ENCODE measurements around the gene DGKI.

DNA sequence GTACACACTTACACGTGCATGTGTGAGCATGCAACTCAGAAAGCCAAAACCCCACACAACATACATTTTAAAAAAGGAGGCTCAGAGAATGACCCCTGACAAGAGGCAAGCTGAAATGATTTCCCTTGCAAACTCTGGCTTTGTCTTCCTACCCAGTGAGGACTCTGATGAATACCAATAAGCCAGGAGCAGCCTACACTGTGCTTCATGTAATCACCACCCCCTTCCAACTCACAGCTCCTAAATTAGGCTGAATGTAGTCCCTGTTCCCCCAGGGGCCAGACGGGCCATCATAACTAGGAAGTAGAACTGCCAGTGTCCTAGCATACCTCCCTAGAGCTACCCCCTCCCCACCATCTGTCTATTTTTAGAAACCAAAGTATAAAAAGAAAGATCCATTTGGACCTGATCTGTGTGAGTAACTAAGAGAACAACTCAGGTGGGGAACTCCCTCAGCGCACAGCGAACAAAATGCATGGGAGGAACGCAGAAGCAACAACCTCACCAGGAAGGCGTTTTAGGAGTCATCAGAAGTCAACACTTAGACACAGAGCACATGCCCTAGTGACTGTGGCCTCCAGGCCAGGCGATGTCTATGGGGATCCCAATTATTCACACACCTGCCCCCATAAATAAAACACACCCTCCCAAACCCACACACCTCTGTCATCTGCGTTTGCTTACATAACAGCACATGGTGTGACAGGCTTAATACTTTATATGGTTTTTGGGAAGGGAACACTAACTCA, 1.9 kb downstream of the DGKI start:
- TF ChIP-seq, protein P1, sequence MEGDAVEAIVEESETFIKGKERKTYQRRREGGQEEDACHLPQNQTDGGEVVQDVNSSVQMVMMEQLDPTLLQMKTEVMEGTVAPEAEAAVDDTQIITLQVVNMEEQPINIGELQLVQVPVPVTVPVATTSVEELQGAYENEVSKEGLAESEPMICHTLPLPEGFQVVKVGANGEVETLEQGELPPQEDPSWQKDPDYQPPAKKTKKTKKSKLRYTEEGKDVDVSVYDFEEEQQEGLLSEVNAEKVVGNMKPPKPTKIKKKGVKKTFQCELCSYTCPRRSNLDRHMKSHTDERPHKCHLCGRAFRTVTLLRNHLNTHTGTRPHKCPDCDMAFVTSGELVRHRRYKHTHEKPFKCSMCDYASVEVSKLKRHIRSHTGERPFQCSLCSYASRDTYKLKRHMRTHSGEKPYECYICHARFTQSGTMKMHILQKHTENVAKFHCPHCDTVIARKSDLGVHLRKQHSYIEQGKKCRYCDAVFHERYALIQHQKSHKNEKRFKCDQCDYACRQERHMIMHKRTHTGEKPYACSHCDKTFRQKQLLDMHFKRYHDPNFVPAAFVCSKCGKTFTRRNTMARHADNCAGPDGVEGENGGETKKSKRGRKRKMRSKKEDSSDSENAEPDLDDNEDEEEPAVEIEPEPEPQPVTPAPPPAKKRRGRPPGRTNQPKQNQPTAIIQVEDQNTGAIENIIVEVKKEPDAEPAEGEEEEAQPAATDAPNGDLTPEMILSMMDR (CRISPR knock-in tag; IDR thresholded peaks at IDR 0.05), result no peak
- TF ChIP-seq, protein P2, sequence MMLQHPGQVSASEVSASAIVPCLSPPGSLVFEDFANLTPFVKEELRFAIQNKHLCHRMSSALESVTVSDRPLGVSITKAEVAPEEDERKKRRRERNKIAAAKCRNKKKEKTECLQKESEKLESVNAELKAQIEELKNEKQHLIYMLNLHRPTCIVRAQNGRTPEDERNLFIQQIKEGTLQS (CRISPR knock-in tag; IDR thresholded peaks at IDR 0.05), result no peak
- TF ChIP-seq, protein P3, sequence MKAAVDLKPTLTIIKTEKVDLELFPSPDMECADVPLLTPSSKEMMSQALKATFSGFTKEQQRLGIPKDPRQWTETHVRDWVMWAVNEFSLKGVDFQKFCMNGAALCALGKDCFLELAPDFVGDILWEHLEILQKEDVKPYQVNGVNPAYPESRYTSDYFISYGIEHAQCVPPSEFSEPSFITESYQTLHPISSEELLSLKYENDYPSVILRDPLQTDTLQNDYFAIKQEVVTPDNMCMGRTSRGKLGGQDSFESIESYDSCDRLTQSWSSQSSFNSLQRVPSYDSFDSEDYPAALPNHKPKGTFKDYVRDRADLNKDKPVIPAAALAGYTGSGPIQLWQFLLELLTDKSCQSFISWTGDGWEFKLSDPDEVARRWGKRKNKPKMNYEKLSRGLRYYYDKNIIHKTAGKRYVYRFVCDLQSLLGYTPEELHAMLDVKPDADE (CRISPR knock-in tag; IDR thresholded peaks at IDR 0.05), result no peak
- TF ChIP-seq IRF2 (CRISPR knock-in tag; IDR thresholded peaks at IDR 0.05), result no peak
- TF ChIP-seq ZFP36 (IDR thresholded peaks at IDR 0.05; ENCODE audit: borderline replicate concordance, low read depth, low read length, partially characterized antibody), result no peak
